Activated CD4-positive, alpha-beta memory T cell treated with anti-CD3 and anti-CD28 coated beads for 36 hours (primary cell): ENCODE results near the gene CPLX3. TPM values are rescaled to one million over a fixed set of nuclear protein-coding genes. Genes with fewer than 3 reads are reported as not detected.

Experiments
- CTCF ChIA-PET: fragments of 350-600 bp; sonication (Branson Sonifier 250); formaldehyde crosslinking; loops from one replicate; lab custom pipeline; 2021; ENCODE audit warnings: antibody characterized with exemption, inconsistent platforms; lab: Charles Lee
- POLR2A ChIA-PET: fragments of 350-600 bp; sonication (Branson Sonifier 250); formaldehyde crosslinking; loops from one replicate; lab custom pipeline; 2021; ENCODE audit warnings: antibody characterized with exemption; lab: Charles Lee
- DNase-seq: peaks from one replicate; pipeline ENCODE4 v3.0.0-alpha.2; 2020
- H3K27ac Mint-ChIP-seq: one replicate; pipeline ENCODE4 v1.8.0; 2021; ENCODE audit warnings: mixed read lengths
- H3K27me3 Mint-ChIP-seq: one replicate; pipeline ENCODE4 v1.8.0; 2021; ENCODE audit warnings: mixed read lengths
- H3K36me3 Mint-ChIP-seq: one replicate; pipeline ENCODE4 v1.8.0; 2021; ENCODE audit warnings: mixed read lengths
- H3K4me1 Mint-ChIP-seq: one replicate; pipeline ENCODE4 v1.8.0; 2021; ENCODE audit warnings: low read depth, mixed read lengths
- H3K4me3 Mint-ChIP-seq: one replicate; pipeline ENCODE4 v1.8.0; 2021; ENCODE audit warnings: mild to moderate bottlenecking, mixed read lengths
- H3K9me3 Mint-ChIP-seq: one replicate; pipeline ENCODE4 v1.8.0; 2021; ENCODE audit warnings: mixed read lengths
- intact Hi-C: fragments of 100-400 bp; cut with micrococcal nuclease; formaldehyde crosslinking; loops from one replicate; pipeline ENCODE4 v1.15.1; 2023
- total RNA-seq, 2 experiments: library from RNA; stranded (reverse); gene quantifications; one replicate each; pipeline ENCODE4 v1.2.3, GENCODE V29; 2021

Gene CPLX3
- total RNA-seq, 2 experiments from 2014 or later, result not detected

DNA sequence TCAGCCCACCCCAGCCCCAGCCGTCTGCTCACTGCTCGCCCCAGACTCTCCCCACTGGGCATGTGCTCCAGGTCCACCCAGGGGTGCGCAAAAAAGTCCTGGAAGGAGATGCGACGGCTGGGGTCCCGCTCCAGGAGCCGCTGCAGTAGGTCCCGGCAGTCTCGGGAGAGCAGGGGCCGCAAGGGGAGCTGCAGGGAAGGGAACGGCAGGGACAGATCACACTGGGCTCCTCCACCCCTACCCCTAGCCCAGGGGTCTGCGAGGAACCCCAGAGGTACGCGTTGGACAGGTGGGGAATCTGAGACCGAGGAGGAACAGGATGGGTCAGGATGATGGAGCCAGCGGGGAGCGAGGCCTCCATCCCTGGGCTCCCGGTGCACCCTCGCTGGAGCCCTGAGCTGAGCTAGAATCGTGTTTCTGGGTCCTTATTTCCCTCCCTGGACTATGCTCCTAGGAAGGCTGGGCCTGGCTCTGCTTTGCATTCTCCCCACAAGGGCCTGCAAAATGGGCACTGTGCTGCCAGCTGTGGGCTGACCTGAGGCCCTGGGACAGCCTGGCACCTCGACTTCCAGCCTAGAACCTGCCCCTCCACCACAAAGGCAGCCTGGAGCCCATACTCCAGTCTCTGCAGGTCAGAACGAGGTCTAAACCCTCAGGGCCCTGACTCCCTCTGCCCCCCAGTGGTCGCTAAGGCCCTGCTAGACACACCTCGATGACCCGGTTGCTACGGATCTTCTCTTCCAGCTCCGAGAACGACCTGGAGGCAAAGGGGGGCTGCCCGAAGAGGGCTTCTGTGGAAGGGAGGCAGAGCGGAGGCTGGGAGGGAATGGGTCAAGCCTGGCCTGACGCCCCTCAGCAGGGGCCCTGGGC is 13.3 kb downstream of the CPLX3 start:
- ChIA-PET POLR2A (no interaction called here), CTCF (interaction anchor here (1.2 to 5.3 kb wide), 3 partner anchors 25 to 71 kb away, joined by 3 to 41 read pairs (median 3); no protein-coding TSS in a partner anchor)
- Mint-ChIP-seq H3K4me3 (no peak overlapping the region), H3K27ac (no peak overlapping the region), H3K9me3 (no peaks in the 10 kb centered on the region), H3K36me3 (peaks cover 21% of the 10 kb centered on the region), H3K27me3 (no peaks in the 10 kb centered on the region), H3K4me1 (peaks cover 31% of the 10 kb centered on the region)
- no peak for DNase-seq
- intact Hi-C loops, result loop anchor here (5.0 kb wide), 3 partner anchors 53 to 613 kb away; partner anchors contain the start of genes CSK, MPI and SIN3A

DNA sequence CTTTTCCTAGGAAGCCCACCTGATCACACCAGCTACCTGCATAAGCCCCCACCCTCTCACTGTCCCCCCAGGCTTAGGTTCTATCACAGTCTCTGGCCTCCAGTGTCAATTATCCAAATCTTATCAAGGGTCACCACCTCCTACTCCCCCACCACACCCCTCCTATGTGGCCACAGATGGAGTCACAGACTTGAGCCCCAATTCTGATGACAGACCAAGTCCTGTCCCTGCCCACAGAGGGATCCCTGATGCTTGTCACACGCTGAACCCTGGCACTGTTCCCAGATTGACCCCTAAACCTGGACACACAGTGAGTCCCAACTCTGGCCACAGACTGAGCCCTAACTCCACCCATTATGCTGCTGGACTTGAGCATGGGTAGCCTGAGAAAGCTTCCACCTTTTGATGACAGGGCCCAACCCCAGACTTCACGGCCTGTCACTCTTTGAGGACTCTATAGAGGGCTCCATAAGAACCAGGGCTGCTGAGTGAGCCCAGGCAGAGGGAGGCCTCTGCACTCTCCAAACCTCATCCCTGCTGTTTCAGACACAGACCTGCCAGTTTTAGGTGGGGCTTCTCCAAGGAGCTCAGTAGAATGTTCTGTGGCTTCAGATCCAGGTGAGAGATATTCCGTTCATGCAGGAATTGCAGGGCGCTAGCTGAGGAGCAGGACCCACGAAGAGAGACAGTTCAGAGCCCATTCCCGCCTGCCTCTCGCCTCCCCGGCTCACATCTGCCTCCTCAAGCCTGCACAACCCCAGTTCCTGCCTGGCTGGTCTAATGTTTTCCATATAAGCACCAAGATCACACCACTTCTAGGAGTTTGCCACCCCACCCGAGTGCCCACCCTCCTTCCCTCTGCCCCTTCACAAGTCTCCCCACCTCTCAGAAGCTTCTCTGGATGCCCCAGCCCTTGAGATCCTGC is 14.7 kb downstream of the CPLX3 start:
- CTCF ChIA-PET, result interaction anchor here (1.2 to 5.3 kb wide), 5 partner anchors 23 to 109 kb away, joined by 3 to 41 read pairs (median 7); no protein-coding TSS in a partner anchor
- no peak for DNase-seq
- peaks cover 22% of the 10 kb centered on the region for H3K36me3 Mint-ChIP-seq
- peaks cover 42% of the 10 kb centered on the region for H3K4me1 Mint-ChIP-seq
- POLR2A ChIA-PET, result no interaction called here
- peak overlapping the region; percentile 92 for H3K4me3 Mint-ChIP-seq
- H3K27ac Mint-ChIP-seq, result peak overlapping the region; percentile 58
- H3K9me3 Mint-ChIP-seq, result no peaks in the 10 kb centered on the region
- H3K27me3 Mint-ChIP-seq, result no peaks in the 10 kb centered on the region
- intact Hi-C loops, result loop anchor here (5.0 kb wide), 3 partner anchors 51 to 611 kb away; partner anchors contain the start of genes CSK, MPI and SIN3A

DNA sequence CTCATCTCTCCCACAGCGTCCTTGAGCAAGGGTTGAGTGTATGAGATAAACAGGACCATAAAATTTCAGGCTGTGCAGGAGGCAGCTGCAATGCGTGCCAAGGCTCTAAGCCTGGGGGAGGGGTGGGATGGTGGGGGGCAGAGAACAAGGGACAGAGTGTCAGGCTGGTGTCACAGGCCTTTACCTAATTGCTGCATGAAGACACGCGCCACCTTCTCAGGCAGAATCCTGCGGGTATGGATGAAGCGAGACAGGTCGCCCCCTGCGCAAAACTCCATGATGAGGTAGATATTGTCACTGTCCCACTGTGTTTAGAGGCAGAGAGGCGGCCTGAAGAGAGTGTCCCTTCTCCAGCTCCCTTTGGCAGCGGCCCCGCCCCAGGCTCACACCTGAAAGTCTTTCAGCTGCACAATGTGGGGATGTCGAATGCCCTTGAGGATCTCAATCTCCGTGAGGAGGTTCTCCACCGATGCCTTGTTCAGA is 15.5 kb downstream of the CPLX3 start:
- intact Hi-C loops, result loop anchor here (5.0 kb wide), 3 partner anchors 50 to 610 kb away; partner anchors contain the start of genes CSK, MPI and SIN3A
- Mint-ChIP-seq H3K4me1 (peaks cover 44% of the 10 kb centered on the region), H3K27me3 (no peaks in the 10 kb centered on the region), H3K4me3 (peak overlapping the region; percentile 92), H3K36me3 (peaks cover 24% of the 10 kb centered on the region), H3K27ac (no peak overlapping the region), H3K9me3 (no peaks in the 10 kb centered on the region)
- CTCF ChIA-PET, result interaction anchor here (0.7 to 5.3 kb wide), 10 partner anchors 12 to 223 kb away, joined by 3 to 41 read pairs (median 7); partner anchors contain the start of gene FAM219B
- no peak for DNase-seq
- POLR2A ChIA-PET, result interaction anchor here (0.9 to 1.4 kb wide), 3 partner anchors 54 to 64 kb away, joined by 3 to 5 read pairs (median 4); no protein-coding TSS in a partner anchor

DNA sequence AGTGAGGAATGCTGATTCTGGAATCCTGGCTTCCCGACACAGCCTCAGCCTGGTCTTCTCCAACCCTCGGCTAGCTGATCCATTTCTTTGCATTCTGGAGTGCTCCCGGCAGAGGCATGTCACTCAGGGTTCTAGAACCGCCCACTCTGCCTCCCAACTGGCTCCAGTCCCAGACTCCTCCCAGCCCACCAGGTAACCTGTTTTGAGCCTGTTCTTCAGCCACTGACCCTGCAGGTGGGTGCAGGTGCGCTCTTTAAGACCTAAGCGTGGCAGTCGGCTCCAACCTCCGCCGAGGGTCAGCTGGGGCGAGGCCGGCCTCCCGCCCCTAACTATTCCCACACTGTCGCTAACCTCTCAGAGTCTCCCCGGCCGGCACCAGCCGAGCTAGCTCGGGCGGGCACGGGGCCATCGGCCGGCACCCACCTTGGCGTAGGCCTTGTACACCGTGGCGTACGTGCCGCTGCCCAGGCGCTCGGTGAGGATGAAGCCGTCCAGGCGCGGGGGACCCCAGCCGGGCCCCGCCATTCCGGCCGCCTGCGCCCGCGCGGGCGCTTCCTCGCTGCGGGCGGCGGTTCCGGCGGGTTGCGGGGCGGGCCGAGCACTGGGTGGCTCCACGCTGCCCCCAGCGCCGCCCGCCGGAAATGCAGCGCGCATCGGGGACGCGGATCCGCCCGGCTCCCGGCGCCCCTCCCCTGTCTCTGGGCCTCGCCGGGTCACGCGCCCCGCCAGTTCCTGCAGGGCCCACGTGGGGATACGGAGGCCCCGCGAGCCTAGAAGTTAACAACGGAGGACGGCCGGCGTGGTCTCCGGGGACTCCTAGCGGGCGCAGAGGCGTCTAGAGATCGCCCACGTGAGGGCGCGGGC is 16.4 kb downstream of the CPLX3 start, which contains the start of gene ULK3:
ULK3 (minus strand) TSS at position 576 of the 864 bp plus-strand sequence; CDS start at position 525, 51 bp downstream.
- Mint-ChIP-seq H3K9me3 (no peaks in the 10 kb centered on the region), H3K27me3 (no peaks in the 10 kb centered on the region), H3K27ac (peak within 1 kb of the TSS; percentile 93), H3K36me3 (peaks cover 27% of the 10 kb centered on the region), H3K4me3 (peak within 1 kb of the TSS; percentile 92), H3K4me1 (peaks cover 44% of the 10 kb centered on the region)
- ChIA-PET CTCF (interaction anchor here (0.7 to 5.3 kb wide), 14 partner anchors 13 to 224 kb away, joined by 3 to 41 read pairs (median 6); partner anchors contain the start of gene FAM219B), POLR2A (interaction anchor here (0.6 to 2.4 kb wide), 8 partner anchors 14 to 228 kb away, joined by 3 to 9 read pairs (median 4); partner anchors contain the start of gene CLK3)
- DNase-seq, result peak; percentile 95
- intact Hi-C loops, result loop anchor here (1.0 to 5.0 kb wide), 4 partner anchors 49 to 609 kb away; partner anchors contain the start of genes CSK, MPI and SIN3A

DNA sequence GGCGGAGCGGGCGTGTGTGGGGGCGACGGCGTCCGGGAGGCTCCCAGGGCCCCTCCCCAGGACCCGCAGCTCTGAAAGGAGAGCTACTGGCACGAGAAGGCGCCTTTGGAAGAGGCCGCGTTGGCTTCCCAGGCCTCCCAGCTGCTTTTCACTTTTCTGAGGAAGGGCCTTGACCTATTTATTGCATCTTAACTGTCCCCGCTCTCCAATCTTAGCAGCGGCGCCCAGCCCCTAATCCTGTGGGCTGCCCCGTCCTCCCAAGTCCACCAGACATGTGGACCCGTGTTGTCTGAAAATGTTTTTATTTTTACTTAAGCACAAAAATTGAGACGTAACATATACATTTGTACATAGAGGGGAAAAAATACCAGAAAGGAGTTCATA is 17.0 kb downstream of the CPLX3 start:
- peaks cover 44% of the 10 kb centered on the region for H3K4me1 Mint-ChIP-seq
- peaks cover 30% of the 10 kb centered on the region for H3K36me3 Mint-ChIP-seq
- ChIA-PET POLR2A (interaction anchor here (0.6 to 2.4 kb wide), 7 partner anchors 15 to 228 kb away, joined by 3 to 9 read pairs (median 4); partner anchors contain the start of gene CLK3), CTCF (interaction anchor here (1.0 to 5.3 kb wide), 12 partner anchors 16 to 210 kb away, joined by 3 to 41 read pairs (median 6); partner anchors contain the start of gene FAM219B)
- intact Hi-C loops, result loop anchor here (1.0 to 5.0 kb wide), 4 partner anchors 49 to 609 kb away; partner anchors contain the start of genes CSK, MPI and SIN3A
- H3K4me3 Mint-ChIP-seq, result peak overlapping the region; percentile 92
- H3K27me3 Mint-ChIP-seq, result no peaks in the 10 kb centered on the region
- H3K9me3 Mint-ChIP-seq, result no peaks in the 10 kb centered on the region
- H3K27ac Mint-ChIP-seq, result peak overlapping the region; percentile 93
- no peak for DNase-seq

DNA sequence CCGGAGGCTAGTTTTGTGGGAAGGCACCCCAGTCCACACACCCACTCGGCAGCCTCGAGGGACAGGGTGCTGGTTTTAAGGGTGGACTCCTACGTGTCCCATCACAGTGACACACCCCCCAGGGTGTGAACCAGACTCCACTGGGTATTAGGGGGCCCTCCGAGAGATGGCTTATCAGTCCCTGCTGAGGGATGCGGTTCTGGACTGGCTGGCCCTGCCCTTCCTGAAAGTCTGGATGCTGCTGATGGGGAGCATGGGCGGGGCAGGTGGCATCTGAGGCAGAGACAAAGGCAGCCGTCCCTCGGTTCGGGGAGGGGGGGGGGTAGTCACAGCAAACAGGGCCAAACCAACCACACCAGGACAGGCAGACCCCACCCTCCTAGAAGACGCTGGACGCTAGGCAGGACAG is 17.5 kb downstream of the CPLX3 start:
- Mint-ChIP-seq H3K27ac (peak overlapping the region; percentile 93), H3K4me3 (peak overlapping the region; percentile 92), H3K27me3 (no peaks in the 10 kb centered on the region), H3K36me3 (peaks cover 33% of the 10 kb centered on the region), H3K4me1 (peaks cover 44% of the 10 kb centered on the region), H3K9me3 (no peaks in the 10 kb centered on the region)
- POLR2A ChIA-PET, result interaction anchor here (1.3 to 2.4 kb wide), 3 partner anchors 26 to 60 kb away, joined by 3 to 9 read pairs (median 4); no protein-coding TSS in a partner anchor
- CTCF ChIA-PET, result interaction anchor here (1.0 to 5.3 kb wide), 9 partner anchors 16 to 211 kb away, joined by 3 to 41 read pairs (median 9); partner anchors contain the start of gene FAM219B
- DNase-seq, result no peak
- intact Hi-C loops, result loop anchor here (1.0 to 5.0 kb wide), 4 partner anchors 48 to 608 kb away; partner anchors contain the start of genes CSK, MPI and SIN3A

DNA sequence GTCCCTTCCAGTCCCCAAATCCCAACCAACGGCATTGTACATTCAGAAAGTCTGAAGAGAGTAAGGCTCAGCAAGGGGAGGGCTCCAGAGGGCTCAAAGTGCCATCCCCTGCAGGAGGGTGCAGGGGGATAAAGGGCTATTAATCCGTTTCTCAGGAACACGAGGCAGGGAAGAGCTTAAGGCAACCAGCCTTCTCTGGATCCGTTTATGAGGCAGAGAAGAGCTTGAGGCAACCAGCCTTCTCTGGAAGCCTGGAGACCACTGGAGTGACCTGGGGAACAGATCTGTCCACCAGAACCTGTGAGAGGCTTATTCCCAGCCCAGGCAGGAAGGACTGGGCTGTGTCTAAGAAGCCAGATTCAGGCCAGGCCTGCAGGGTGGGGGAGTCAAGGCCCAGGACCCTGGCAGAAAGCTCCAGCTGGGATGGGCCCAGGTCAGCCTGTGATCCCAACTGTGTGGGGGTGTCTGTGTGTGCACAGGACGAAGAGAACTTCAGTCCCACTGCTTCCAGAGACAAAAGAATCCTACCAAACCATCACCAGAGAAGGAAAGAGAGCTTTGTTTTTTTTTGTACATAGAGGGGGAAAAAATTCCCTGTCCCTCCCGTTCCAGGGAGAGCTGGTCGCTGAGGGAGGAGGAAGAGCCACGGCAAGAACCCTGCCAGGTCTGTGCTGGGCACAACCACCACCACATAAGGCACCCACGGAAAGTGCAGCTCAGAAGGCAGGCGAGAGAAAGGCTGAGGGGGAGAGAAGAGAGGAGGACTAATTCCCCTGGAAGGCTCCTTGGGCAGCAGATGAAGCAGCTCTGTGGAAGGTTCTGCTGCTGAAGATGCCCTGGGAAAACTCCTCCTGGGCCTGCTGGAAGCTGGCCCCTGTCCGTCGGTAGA is 18.1 kb downstream of the CPLX3 start:
- POLR2A ChIA-PET, result interaction anchor here (0.8 to 2.4 kb wide), 4 partner anchors 25 to 1212 kb away, joined by 3 to 9 read pairs (median 5); partner anchors contain the start of gene MPI
- peaks cover 44% of the 10 kb centered on the region for H3K4me1 Mint-ChIP-seq

DNA sequence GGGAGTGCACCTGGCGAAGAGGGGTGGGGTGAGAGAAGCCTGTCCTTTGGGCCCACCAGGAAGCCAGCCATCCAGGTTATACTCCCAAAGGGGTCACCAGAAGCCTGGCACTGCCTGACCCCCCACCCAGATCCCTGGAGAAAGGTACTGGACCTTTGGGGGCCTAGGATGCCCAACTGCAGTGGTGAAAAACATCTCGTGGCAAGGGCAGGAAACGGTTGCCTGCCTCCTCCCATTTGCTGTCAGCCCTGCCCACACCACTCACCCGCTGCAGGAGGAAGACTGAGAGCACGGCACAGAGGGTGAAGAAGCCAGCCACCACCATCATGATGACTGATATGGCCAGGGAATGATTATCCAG is 18.8 kb downstream of the CPLX3 start:
- peak; percentile 78 for DNase-seq
- Mint-ChIP-seq H3K4me3 (peak overlapping the region; percentile 92), H3K36me3 (peaks cover 32% of the 10 kb centered on the region), H3K4me1 (peaks cover 44% of the 10 kb centered on the region), H3K27me3 (no peaks in the 10 kb centered on the region), H3K9me3 (no peaks in the 10 kb centered on the region), H3K27ac (peak overlapping the region; percentile 93)
- ChIA-PET POLR2A (interaction anchor here (0.8 to 2.4 kb wide), 4 partner anchors 25 to 1212 kb away, joined by 3 to 9 read pairs (median 5); partner anchors contain the start of gene MPI), CTCF (interaction anchor here (0.6 to 5.3 kb wide), 9 partner anchors 25 to 208 kb away, joined by 3 to 41 read pairs (median 5); partner anchors contain the start of gene FAM219B)
- intact Hi-C loops, result loop anchor here (1.0 kb wide), 2 partner anchors 25 to 61 kb away; partner anchors contain the start of gene FAM219B

More for the DNA sequence above, 18.1 kb downstream of the CPLX3 start:
- Mint-ChIP-seq H3K36me3 (peaks cover 32% of the 10 kb centered on the region), H3K27ac (peak overlapping the region; percentile 93), H3K27me3 (no peaks in the 10 kb centered on the region), H3K9me3 (no peaks in the 10 kb centered on the region), H3K4me3 (peak overlapping the region; percentile 92)
- intact Hi-C loops, result loop anchor here (1.0 to 5.0 kb wide), 5 partner anchors 26 to 608 kb away; partner anchors contain the start of genes CSK, FAM219B, MPI and SIN3A
- peak; percentile 27 for DNase-seq
- CTCF ChIA-PET, result interaction anchor here (0.6 to 5.3 kb wide), 13 partner anchors 25 to 211 kb away, joined by 3 to 41 read pairs (median 4); partner anchors contain the start of genes CSK and FAM219B

DNA sequence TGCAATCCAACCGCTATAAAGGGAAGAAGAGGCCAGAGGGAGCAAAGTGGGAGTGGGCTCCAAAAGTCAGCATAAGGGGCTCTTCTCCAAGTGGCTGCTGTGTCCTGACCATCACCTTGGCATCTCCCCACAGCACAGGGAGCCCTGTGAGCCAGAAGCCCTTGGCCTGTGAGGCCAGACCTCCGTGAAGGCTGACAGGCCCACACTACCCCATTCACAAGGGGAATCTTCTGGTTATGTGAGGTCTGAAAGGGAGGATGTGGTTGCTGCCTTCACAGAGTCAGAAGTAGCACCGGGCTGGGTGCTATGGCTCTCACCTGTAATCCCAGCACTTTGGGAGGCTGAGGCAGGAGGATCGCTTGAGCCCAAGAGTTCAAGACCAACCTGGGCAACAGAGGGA is 19.2 kb downstream of the CPLX3 start:
- ChIA-PET POLR2A (interaction anchor here (1.2 kb wide), 1 partner anchor 44 kb away, joined by 6 read pairs; the partner anchor contains the start of gene MPI), CTCF (interaction anchor here (0.6 to 5.3 kb wide), 5 partner anchors 26 to 209 kb away, joined by 3 to 41 read pairs (median 4); no protein-coding TSS in a partner anchor)
- intact Hi-C loops, result loop anchor here (1.0 kb wide), 2 partner anchors 25 to 61 kb away; partner anchors contain the start of gene FAM219B
- H3K27me3 Mint-ChIP-seq, result no peaks in the 10 kb centered on the region
- H3K4me3 Mint-ChIP-seq, result peak overlapping the region; percentile 92
- peaks cover 32% of the 10 kb centered on the region for H3K36me3 Mint-ChIP-seq
- H3K4me1 Mint-ChIP-seq, result peaks cover 44% of the 10 kb centered on the region
- peak; percentile 43 for DNase-seq
- no peaks in the 10 kb centered on the region for H3K9me3 Mint-ChIP-seq
- peak overlapping the region; percentile 93 for H3K27ac Mint-ChIP-seq
